SK-N-SH (cell line): Measurements from ENCODE around the gene CNTLN. TPM values are rescaled to one million over a fixed set of nuclear protein-coding genes. Genes with fewer than 3 reads are reported as not detected.

Experiments
- CTCF ChIA-PET: fragments of 300-600, 350-600 bp; formaldehyde crosslinking; extraction: SDS; loops from one replicate; lab custom pipeline; 2021; lab: Yijun Ruan, JAX
- POLR2A ChIA-PET: fragments of 350-600 bp; sonication (Branson Sonifier 250); formaldehyde crosslinking; extraction: SDS; loops from one replicate; lab custom pipeline; 2020; ENCODE audit warnings: antibody characterized with exemption, inconsistent platforms; lab: Yijun Ruan, JAX
- DNase-seq: peaks from one replicate; pipeline ENCODE4 v3.0.0; 2012
- H2AFZ ChIP-seq: fragments of 200-600 bp; sonication (generic); 2 replicates; pipeline ENCODE4 v1.8.1; 2016; ENCODE audit warnings: antibody characterized with exemption, mild to moderate bottlenecking, low read depth
- H3F3A ChIP-seq: fragments of 200-600 bp; sonication (generic); replicated peaks from 2 replicates; pipeline ENCODE3; 2016; ENCODE audit warnings: antibody characterized with exemption, mild to moderate bottlenecking; ENCODE audit not compliant: insufficient read depth
- H3K27ac ChIP-seq, 2 experiments: fragments of 200-500 bp in 1 of 2; fragments of 200-600 bp in 1 of 2; sonication (Bioruptor generic) in 1 of 2; sonication (generic), shearing (Covaris generic) in 1 of 2; 2 replicates each; pipeline versions ENCODE4 v1.5.1 to v1.6.1; 2014 to 2016; ENCODE audit warnings: low read depth in 2 of 2, inconsistent platforms in 1 of 2, low read length in 1 of 2, mild to moderate bottlenecking in 1 of 2, mixed read lengths in 1 of 2
- H3K27me3 ChIP-seq: fragments of 200-600 bp; sonication (generic), shearing (Covaris generic); 2 replicates; pipeline ENCODE4 v1.6.1; 2016; ENCODE audit warnings: mixed run types; ENCODE audit not compliant: insufficient read depth
- H3K36me3 ChIP-seq, 2 experiments: fragments of 200-500 bp in 1 of 2; fragments of 200-600 bp in 1 of 2; sonication (Bioruptor generic) in 1 of 2; sonication (generic) in 1 of 2; replicated peaks in 1 of 2; 2 replicates each; pipeline versions ENCODE3 to v1.5.1; 2014 to 2016; ENCODE audit warnings: low read length in 1 of 2, mild to moderate bottlenecking in 1 of 2; ENCODE audit not compliant: insufficient read depth in 2 of 2, control insufficient read depth in 1 of 2
- H3K4me1 ChIP-seq, 2 experiments: fragments of 200-500 bp in 1 of 2; fragments of 200-600 bp in 1 of 2; sonication (Bioruptor generic) in 1 of 2; sonication (generic), shearing (Covaris generic) in 1 of 2; 2 replicates each; pipeline versions ENCODE4 v1.5.1 to v1.6.1; 2014 to 2016; ENCODE audit warnings: low read depth in 1 of 2, low read length in 1 of 2, mixed run types in 1 of 2; ENCODE audit not compliant: insufficient read depth in 2 of 2, control insufficient read depth in 1 of 2
- H3K4me2 ChIP-seq: fragments of 200-600 bp; sonication (generic), shearing (Covaris generic); 2 replicates; pipeline ENCODE4 v1.6.1; 2017; ENCODE audit warnings: mixed run types
- H3K4me3 ChIP-seq, 2 experiments: fragments of 200-500 bp in 1 of 2; fragments of 200-600 bp in 1 of 2; sonication (Bioruptor generic) in 1 of 2; sonication (generic), shearing (Covaris generic) in 1 of 2; 2 replicates each; pipeline versions ENCODE4 v1.5.1 to v1.8.1; 2014 to 2016; ENCODE audit warnings: low read depth in 2 of 2, inconsistent platforms in 1 of 2, low read length in 1 of 2, mild to moderate bottlenecking in 1 of 2, mixed read lengths in 1 of 2, moderate library complexity in 1 of 2
- H3K79me2 ChIP-seq: fragments of 200-600 bp; sonication (generic); 2 replicates; pipeline ENCODE4 v1.8.1; 2017; ENCODE audit warnings: mild to moderate bottlenecking; ENCODE audit not compliant: insufficient read depth
- H3K9ac ChIP-seq: fragments of 200-600 bp; sonication (generic); 2 replicates; pipeline ENCODE4 v1.6.1; 2017; ENCODE audit warnings: mixed run types
- H3K9me2 ChIP-seq: fragments of 200-600 bp; sonication (generic); 2 replicates; pipeline ENCODE4 v1.6.1; 2017; ENCODE audit warnings: mixed run types
- H3K9me3 ChIP-seq: fragments of 200-600 bp; sonication (generic); 2 replicates; pipeline ENCODE4 v1.6.1; 2017; ENCODE audit warnings: mixed run types, mild to moderate bottlenecking, moderate library complexity
- H4K20me1 ChIP-seq: fragments of 200-600 bp; sonication (generic); 2 replicates; pipeline ENCODE4 v1.6.1; 2017; ENCODE audit warnings: mild to moderate bottlenecking, mixed run types; ENCODE audit not compliant: insufficient read depth
- CHD2 ChIP-seq: fragments of 150-350 bp; IDR thresholded peaks from 2 replicates; pipeline ENCODE4 v1.6.1; 2018; ENCODE audit warnings: low read length; ENCODE audit not compliant: partially characterized antibody
- CTCF ChIP-seq: fragments of 200-600 bp; sonication (generic); IDR thresholded peaks from 2 replicates; pipeline ENCODE4 v1.6.1; 2017; ENCODE audit warnings: antibody characterized with exemption, mild to moderate bottlenecking, moderate library complexity
- ELF1 ChIP-seq: IDR thresholded peaks from 2 replicates; pipeline ENCODE4 v1.4.0; 2012
- EP300 ChIP-seq, 2 experiments: IDR thresholded peaks; 2 replicates each; pipeline versions ENCODE4 v1.4.0 to v1.6.1; 2012; ENCODE audit warnings: borderline replicate concordance in 1 of 2, low read depth in 1 of 2, low read length in 1 of 2
- FOSL2 ChIP-seq: IDR thresholded peaks from 2 replicates; pipeline ENCODE4 v1.4.0; 2012; ENCODE audit warnings: low read depth, mild to moderate bottlenecking, moderate library complexity, borderline replicate concordance
- GATA2 ChIP-seq: sonication (generic); formaldehyde crosslinking; IDR thresholded peaks from 2 replicates; pipeline ENCODE4 v1.5.0; 2020; ENCODE audit warnings: mild to moderate bottlenecking, missing genetic modification reagents
- IRF3 ChIP-seq: fragments of 150-350 bp; IDR thresholded peaks from 2 replicates; pipeline ENCODE4 v1.6.1; 2016; ENCODE audit warnings: mild to moderate bottlenecking, low read depth, low read length
- JUND ChIP-seq: IDR thresholded peaks from 2 replicates; pipeline ENCODE4 v1.4.0; 2012
- MAX ChIP-seq: IDR thresholded peaks from 2 replicates; pipeline ENCODE4 v1.4.0; 2012; ENCODE audit warnings: low read depth
- MEF2A ChIP-seq: IDR thresholded peaks from 2 replicates; pipeline ENCODE4 v1.4.0; 2012; ENCODE audit warnings: low read depth, borderline replicate concordance
- MXI1 ChIP-seq: IDR thresholded peaks from 2 replicates; pipeline ENCODE4 v1.6.1; 2012; ENCODE audit warnings: mild to moderate bottlenecking, low read depth, low read length, improper control_type of control experiment
- NFIC ChIP-seq: IDR thresholded peaks from 2 replicates; pipeline ENCODE4 v1.4.0; 2012; ENCODE audit warnings: borderline replicate concordance
- RAD21 ChIP-seq: IDR thresholded peaks from 2 replicates; pipeline ENCODE4 v1.6.1; 2012; ENCODE audit warnings: mild to moderate bottlenecking, low read length
- RCOR1 ChIP-seq: fragments of 150-350 bp; IDR thresholded peaks from 2 replicates; pipeline ENCODE4 v1.6.1; 2017; ENCODE audit warnings: antibody characterized with exemption, low read length
- REST ChIP-seq: IDR thresholded peaks from 2 replicates; pipeline ENCODE4 v1.6.1; 2012; ENCODE audit warnings: mild to moderate bottlenecking, low read depth, low read length, moderate library complexity
- SIN3A ChIP-seq: IDR thresholded peaks from 2 replicates; pipeline ENCODE4 v1.6.1; 2012; ENCODE audit warnings: low read depth, mild to moderate bottlenecking, low read length, moderate library complexity, borderline replicate concordance
- SMC3 ChIP-seq: IDR thresholded peaks from 2 replicates; pipeline ENCODE4 v1.6.1; 2012; ENCODE audit warnings: low read depth, low read length, improper control_type of control experiment
- TAF1 ChIP-seq: IDR thresholded peaks from 2 replicates; pipeline ENCODE4 v1.6.1; 2012; ENCODE audit warnings: low read depth, mild to moderate bottlenecking, low read length, moderate library complexity, borderline replicate concordance
- TEAD4 ChIP-seq: IDR thresholded peaks from 2 replicates; pipeline ENCODE4 v1.4.0; 2012; ENCODE audit warnings: mild to moderate bottlenecking, borderline replicate concordance; ENCODE audit not compliant: insufficient read depth
- USF2 ChIP-seq: fragments of 150-350 bp; IDR thresholded peaks from 2 replicates; pipeline ENCODE4 v1.6.1; 2017; ENCODE audit warnings: antibody characterized with exemption, low read length, low read depth, borderline replicate concordance
- YY1 ChIP-seq: IDR thresholded peaks from 2 replicates; pipeline ENCODE4 v1.4.0; 2012; ENCODE audit warnings: low read depth, mild to moderate bottlenecking
- ZBTB33 ChIP-seq: IDR thresholded peaks from 2 replicates; pipeline ENCODE4 v1.4.0; 2012; ENCODE audit warnings: low read depth, borderline replicate concordance
- polyA plus RNA-seq, 3 experiments: library from polyadenylated mRNA; depleted of rRNA; stranded (reverse); fragments of >200 nt; gene quantifications; 2 replicates each; pipeline ENCODE4 v1.2.3, GENCODE V29; 2012

The CNTLN gene
- polyA plus RNA-seq, 1 of the 3 experiments (the other 2 are of a cell fraction): 2.5 TPM

- TF ChIP-seq MXI1: no peak
- TF ChIP-seq MAX: no peak
- TF ChIP-seq MEF2A: no peak
- TF ChIP-seq REST: no peak
These were observed 30.9 kb downstream of the CNTLN start (continued) for GRCh38 chr9:17165764-17166163.

- Histone ChIP-seq H3K27ac (no peak overlapping the region), H3K4me3 (no peak overlapping the region), H3K9me2 (no peaks in the 10 kb centered on the region), H3K27me3 (no peaks in the 10 kb centered on the region), H3K9ac (no peak overlapping the region), H3K79me2 (peaks cover 13% of the 10 kb centered on the region; the same call in 1 of the 2 replicates), H4K20me1 (no peaks in the 10 kb centered on the region), H3K9me3 (no peaks in the 10 kb centered on the region), H3K36me3 (peaks cover 0 to 22% of the 10 kb centered on the region in 2 experiments), H3K4me2 (no peak overlapping the region), H3F3A (no peaks in the 10 kb centered on the region), H2AFZ (no peak overlapping the region), H3K4me1 (no peaks in the 10 kb centered on the region)
- TF ChIP-seq ELF1 (no peak), RAD21 (no peak), MAX (no peak), CTCF (no peak), TAF1 (no peak), IRF3 (no peak), JUND (no peak), YY1 (no peak), ZBTB33 (no peak), FOSL2 (no peak), MEF2A (no peak), SMC3 (no peak), GATA2 (CRISPR knock-in tag) (no peak), RCOR1 (no peak), TEAD4 (no peak), NFIC (no peak), USF2 (no peak), SIN3A (no peak), CHD2 (no peak), EP300 (IDR thresholded peaks at IDR 0.05; ENCODE audit: borderline replicate concordance in 1 of 2, low read depth in 1 of 2, low read length in 1 of 2) (no peak)
- CTCF ChIA-PET: interaction anchor here (1.5 kb wide), 1 partner anchor 103 kb away, joined by 4 read pairs; no protein-coding TSS in a partner anchor
- POLR2A ChIA-PET: no interaction called here
- DNase-seq: no peak
These were observed 31.5 kb downstream of the CNTLN start for GRCh38 chr9:17166346-17166745.
